ENCODE data around the gene LARP4B.

Gene LARP4B

GRCh38 chr10:878333-878759 is 53.2 kb downstream of the LARP4B start:
- no peak for TF ChIP-seq EZH2phosphoT487 (IDR thresholded peaks at IDR 0.05; ENCODE audit: low read depth)
- TF ChIP-seq CTCF (IDR thresholded peaks at IDR 0.05; ENCODE audit: low read depth, low read length): no peak
- Histone ChIP-seq H3K27me3 (ENCODE audit: low read depth, low read length) (no peaks in the 10 kb centered on the region), H3K36me3 (replicated peaks; ENCODE audit: low read depth, low read length) (peaks cover 17% of the 10 kb centered on the region), H3K9me3 (ENCODE audit: insufficient read depth, low read length) (no peaks in the 10 kb centered on the region), H2AFZ (ENCODE audit: low read depth, low read length) (no peak overlapping the region), H3K4me1 (ENCODE audit: low read length) (no peaks in the 10 kb centered on the region), H3K79me2 (ENCODE audit: low read length) (peaks cover 42% of the 10 kb centered on the region), H3K4me2 (ENCODE audit: low read length) (no peak overlapping the region), H3K9ac (ENCODE audit: low read length) (no peak overlapping the region), H4K20me1 (ENCODE audit: insufficient read depth, low read length) (peaks cover 14% of the 10 kb centered on the region), H3K4me3 (ENCODE audit: low read length) (no peak overlapping the region), H3K27ac (ENCODE audit: low read length) (no peak overlapping the region)

- Histone ChIP-seq H3K4me2 (ENCODE audit: low read length) (no peak overlapping the region), H2AFZ (ENCODE audit: low read depth, low read length) (no peak overlapping the region), H3K79me2 (ENCODE audit: low read length) (peaks cover 58% of the 10 kb centered on the region), H3K4me3 (ENCODE audit: low read length) (no peak overlapping the region), H3K9me3 (ENCODE audit: insufficient read depth, low read length) (no peaks in the 10 kb centered on the region), H3K4me1 (ENCODE audit: low read length) (peaks cover 13% of the 10 kb centered on the region), H3K27ac (ENCODE audit: low read length) (no peak overlapping the region), H3K36me3 (replicated peaks; ENCODE audit: low read depth, low read length) (peaks cover 20% of the 10 kb centered on the region), H3K9ac (ENCODE audit: low read length) (no peak overlapping the region), H4K20me1 (ENCODE audit: insufficient read depth, low read length) (peaks cover 28% of the 10 kb centered on the region), H3K27me3 (ENCODE audit: low read depth, low read length) (no peaks in the 10 kb centered on the region)
- TF ChIP-seq EZH2phosphoT487 (IDR thresholded peaks at IDR 0.05; ENCODE audit: low read depth) (no peak), CTCF (IDR thresholded peaks at IDR 0.05; ENCODE audit: low read depth, low read length) (no peak)
Measured at GRCh38 chr10:876438-876837, 55.1 kb downstream of the LARP4B start.

GRCh38 chr10:873020-873419 is 58.5 kb downstream of the LARP4B start:
- no peak overlapping the region for H3K9ac ChIP-seq (ENCODE audit: low read length)
- no peak overlapping the region for H2AFZ ChIP-seq (ENCODE audit: low read depth, low read length)
- H3K36me3 ChIP-seq (replicated peaks; ENCODE audit: low read depth, low read length): peaks cover 35% of the 10 kb centered on the region
- H3K79me2 ChIP-seq (ENCODE audit: low read length): peaks cover 82% of the 10 kb centered on the region
- H3K9me3 ChIP-seq (ENCODE audit: insufficient read depth, low read length): no peaks in the 10 kb centered on the region
- no peak overlapping the region for H3K4me3 ChIP-seq (ENCODE audit: low read length)
- H3K27me3 ChIP-seq (ENCODE audit: low read depth, low read length): no peaks in the 10 kb centered on the region
- peaks cover 47% of the 10 kb centered on the region for H4K20me1 ChIP-seq (ENCODE audit: insufficient read depth, low read length)
- peaks cover 27% of the 10 kb centered on the region for H3K4me1 ChIP-seq (ENCODE audit: low read length)
- TF ChIP-seq EZH2phosphoT487 (IDR thresholded peaks at IDR 0.05; ENCODE audit: low read depth) (no peak), CTCF (IDR thresholded peaks at IDR 0.05; ENCODE audit: low read depth, low read length) (no peak)
- no peak overlapping the region for H3K27ac ChIP-seq (ENCODE audit: low read length)
- H3K4me2 ChIP-seq (ENCODE audit: low read length): no peak overlapping the region

- no peak overlapping the region for H3K4me2 ChIP-seq (ENCODE audit: low read length)
- H3K79me2 ChIP-seq (ENCODE audit: low read length): peaks cover 85% of the 10 kb centered on the region
- no peaks in the 10 kb centered on the region for H3K9me3 ChIP-seq (ENCODE audit: insufficient read depth, low read length)
- no peak overlapping the region for H3K27ac ChIP-seq (ENCODE audit: low read length)
- H3K4me1 ChIP-seq (ENCODE audit: low read length): peaks cover 32% of the 10 kb centered on the region
- H3K36me3 ChIP-seq (replicated peaks; ENCODE audit: low read depth, low read length): peaks cover 38% of the 10 kb centered on the region
- H3K4me3 ChIP-seq (ENCODE audit: low read length): no peak overlapping the region
- H2AFZ ChIP-seq (ENCODE audit: low read depth, low read length): no peak overlapping the region
- TF ChIP-seq EZH2phosphoT487 (IDR thresholded peaks at IDR 0.05; ENCODE audit: low read depth): no peak
- no peak for TF ChIP-seq CTCF (IDR thresholded peaks at IDR 0.05; ENCODE audit: low read depth, low read length)
- H3K27me3 ChIP-seq (ENCODE audit: low read depth, low read length): no peaks in the 10 kb centered on the region
- H4K20me1 ChIP-seq (ENCODE audit: insufficient read depth, low read length): peaks cover 50% of the 10 kb centered on the region; the same call in 1 of the 2 replicates
- no peak overlapping the region for H3K9ac ChIP-seq (ENCODE audit: low read length)
Measured at GRCh38 chr10:871951-872403, 59.5 kb downstream of the LARP4B start.
